HG02610 (cell line): ENCODE results near the gene DMBX1.

Experiments used
- ATAC-seq: cut with Tn5 transposase; IDR thresholded peaks from one replicate; pipeline ENCODE4 v1.9.1; 2021; ENCODE audit warnings: mild to moderate bottlenecking, moderate library complexity; ENCODE audit not compliant: unreplicated experiment

The DMBX1 gene

DNA sequence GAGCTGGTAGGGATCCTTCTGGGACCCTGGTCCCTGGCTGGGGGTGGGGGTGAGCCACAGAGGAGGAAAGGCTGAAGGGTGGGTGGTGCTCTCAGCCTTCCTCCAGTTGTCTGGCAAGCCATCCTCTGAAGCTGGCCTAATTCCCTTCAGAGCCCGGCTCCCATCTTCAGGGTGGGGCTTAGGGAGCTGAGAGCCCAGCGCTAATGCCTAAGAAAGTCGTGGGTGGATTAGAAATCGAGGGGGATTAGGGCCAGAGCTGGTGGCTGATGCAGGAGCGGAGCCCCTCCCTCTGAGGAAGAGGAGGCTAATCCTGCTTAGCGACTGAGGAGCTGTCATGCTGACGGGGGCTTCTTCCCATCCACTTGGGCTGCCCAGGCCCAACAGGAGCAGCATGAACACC lies 30.8 kb upstream of the DMBX1 start:
- no peak for ATAC-seq

GRCh38 chr1:46459315-46459714 lies 30.3 kb upstream of the DMBX1 start:
- ATAC-seq, result no peak

DNA sequence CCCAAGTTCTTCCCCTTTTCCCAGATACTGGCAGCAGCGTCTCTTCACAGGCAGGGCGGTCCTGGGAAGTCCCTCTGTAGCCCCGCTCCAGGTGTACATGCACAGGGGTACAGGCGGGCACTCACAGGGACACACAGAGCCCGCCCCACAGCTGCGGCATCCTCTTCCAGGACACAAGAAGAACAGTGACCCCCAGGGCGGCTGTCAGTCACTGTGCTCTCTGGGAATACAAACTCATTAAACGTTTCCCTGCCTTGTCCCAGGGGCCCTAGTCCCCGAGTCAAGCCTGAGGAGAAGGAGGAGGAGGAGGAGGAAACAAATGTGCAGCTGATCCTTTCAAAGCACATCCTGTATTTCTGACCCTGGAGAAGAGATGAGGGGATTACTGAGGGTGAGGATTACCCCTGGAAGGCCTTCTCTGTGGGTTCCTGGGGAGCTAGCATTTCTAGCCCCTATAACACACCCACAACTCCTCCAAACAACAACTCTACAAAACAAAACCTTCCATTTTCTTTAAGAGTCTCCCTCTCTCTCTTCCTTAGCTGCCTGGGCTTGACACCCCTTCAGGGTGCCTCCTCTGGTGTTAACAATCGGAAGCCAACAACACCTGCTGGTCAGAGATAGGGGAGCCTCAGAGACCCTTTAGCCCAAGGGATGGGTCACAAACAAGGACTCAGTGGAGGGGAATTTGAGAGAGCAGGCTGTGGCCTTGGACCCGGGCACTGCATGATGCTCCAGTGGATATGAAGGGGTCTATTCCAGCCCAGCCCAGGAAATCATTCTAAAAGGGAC lies 28.4 kb upstream of the DMBX1 start:
- no peak for ATAC-seq

DNA sequence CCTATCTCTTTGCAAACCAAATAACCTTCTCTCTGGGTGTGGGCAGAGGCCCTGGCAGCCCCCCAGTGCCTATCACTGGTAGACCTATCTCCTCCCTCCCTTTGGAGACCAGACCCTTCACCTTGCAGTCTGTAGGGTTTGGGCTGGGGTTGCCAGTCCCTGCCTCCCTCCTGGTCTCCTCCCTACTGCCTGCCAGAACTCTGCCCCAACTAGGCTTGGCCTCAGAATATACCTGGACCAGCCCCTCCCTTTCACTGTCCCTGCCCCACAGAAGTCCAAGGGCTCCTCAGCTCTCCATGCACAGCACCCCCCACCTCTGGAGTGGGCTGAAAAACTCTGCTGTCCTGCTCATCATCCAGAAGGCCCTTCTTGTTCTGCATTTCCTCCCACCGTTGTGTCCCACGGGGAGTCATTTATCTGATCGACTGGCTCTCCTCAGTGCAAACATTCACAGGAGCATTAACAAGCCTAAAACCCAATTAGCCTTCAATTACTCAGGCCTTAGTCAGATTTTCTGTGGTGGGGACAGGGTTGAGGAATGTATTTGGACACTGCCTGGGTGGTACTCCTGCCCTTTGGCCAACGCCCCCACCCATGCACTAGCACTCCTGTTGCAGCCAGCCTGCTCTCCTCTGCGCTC lies 27.7 kb upstream of the DMBX1 start:
- no peak for ATAC-seq

DNA sequence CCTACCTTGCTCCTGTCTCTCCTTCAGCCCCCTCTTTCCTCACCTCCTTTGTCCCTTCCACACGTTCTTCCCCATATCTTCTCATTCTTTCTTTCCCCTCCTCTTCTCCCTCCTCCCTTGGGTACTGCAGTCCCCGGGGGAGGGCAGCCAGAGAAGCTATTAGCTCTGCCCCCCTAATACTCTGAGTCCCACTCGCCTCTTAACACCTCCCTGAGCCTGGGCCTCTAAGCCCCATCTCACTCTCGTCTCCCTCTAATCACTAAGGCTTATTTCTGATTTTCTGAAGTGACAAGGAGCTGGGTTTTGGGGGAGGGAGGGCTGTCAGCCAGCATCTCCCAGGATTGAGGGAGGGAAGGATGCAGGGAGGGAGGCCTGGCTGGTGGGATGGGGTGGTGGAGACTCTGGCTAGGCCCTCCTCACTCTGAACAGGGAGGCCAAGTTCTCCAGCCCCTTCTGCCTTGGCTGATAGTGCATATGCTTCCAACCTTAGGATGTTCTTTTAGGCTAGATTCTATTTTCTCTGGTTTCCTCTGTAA lies 25.6 kb upstream of the DMBX1 start:
- ATAC-seq, result no peak

DNA sequence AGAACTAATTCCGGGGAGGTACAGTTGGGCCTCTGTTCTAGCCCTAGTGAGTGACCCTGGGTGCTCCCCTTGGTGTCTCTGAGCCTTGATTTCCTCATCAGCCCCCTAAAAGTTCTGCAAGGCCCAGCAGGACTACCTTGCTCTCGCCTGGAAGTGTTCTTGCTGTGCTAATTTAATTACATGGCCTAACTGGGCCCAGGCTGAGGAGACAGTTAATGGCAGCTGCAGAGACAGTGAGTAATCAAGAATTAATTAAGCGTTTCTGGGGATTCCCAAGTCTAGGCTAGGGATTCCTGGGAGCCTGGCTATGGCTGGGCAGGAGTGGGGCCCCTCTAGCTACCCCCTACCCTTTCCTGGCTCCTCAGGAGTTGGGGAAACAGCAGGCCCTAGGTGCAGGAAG lies 24.7 kb upstream of the DMBX1 start:
- ATAC-seq, result no peak

- ATAC-seq, result no peak
These were observed 23.6 kb upstream of the DMBX1 start for GRCh38 chr1:46465981-46466476.

- no peak for ATAC-seq
These were observed 23.0 kb upstream of the DMBX1 start for GRCh38 chr1:46466477-46467182.

- ATAC-seq, result no peak
These were observed 22.5 kb upstream of the DMBX1 start for GRCh38 chr1:46467183-46467504.

- ATAC-seq, result no peak
These were observed 19.8 kb upstream of the DMBX1 start for GRCh38 chr1:46469881-46470280.

DNA sequence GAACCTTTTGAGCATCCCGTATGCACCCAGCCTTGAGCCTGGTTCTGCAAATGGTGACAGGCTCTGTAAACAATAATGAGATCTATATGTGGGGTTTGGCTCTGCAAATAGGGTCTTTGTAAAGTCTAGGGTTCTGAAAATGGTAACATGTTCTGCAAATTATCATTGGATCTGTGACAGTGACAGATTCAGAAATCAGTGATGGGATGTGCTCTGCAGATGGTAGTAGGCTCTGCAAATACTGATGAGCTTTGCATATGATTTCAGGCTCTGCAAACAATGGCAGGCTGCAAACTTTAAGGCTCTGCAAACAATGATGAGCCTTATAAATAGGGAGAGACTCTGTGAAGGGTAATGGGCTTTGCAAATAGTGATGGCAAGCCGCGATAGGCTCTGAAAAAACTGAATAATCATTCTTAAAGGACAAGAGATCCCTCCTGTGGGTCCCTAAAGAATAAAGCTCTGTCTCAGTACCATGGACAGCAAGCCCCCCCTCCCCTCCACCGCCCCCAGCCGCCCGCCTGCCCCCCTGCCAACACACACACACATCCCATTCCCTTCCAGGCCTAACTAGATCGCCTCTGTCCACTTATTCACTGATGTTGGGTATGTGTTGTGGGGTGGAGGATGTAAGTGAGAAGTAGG lies 17.7 kb upstream of the DMBX1 start:
- ATAC-seq, result no peak

GRCh38 chr1:46472498-46473181 lies 17.0 kb upstream of the DMBX1 start:
- no peak for ATAC-seq

DNA sequence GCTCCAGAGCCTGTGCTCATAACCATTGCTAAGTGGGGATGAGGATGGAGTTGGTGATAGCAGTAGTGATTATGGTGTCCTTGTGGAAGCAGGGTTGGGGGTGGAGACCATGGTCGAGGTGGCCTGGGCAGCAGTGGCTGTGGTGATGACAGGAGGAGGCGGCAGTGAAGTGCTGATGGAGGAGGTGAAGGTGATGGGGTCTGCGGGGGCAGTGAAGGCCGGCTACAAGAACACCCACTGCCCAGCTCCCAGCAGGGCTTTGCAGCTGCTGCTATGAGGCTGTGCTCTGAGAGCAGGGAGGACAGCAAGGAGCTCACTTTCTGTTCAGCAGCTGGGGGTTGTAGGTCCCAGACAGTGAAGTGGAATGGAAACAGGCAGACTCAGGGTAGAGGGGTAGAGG lies 15.6 kb upstream of the DMBX1 start:
- ATAC-seq, result no peak

DNA sequence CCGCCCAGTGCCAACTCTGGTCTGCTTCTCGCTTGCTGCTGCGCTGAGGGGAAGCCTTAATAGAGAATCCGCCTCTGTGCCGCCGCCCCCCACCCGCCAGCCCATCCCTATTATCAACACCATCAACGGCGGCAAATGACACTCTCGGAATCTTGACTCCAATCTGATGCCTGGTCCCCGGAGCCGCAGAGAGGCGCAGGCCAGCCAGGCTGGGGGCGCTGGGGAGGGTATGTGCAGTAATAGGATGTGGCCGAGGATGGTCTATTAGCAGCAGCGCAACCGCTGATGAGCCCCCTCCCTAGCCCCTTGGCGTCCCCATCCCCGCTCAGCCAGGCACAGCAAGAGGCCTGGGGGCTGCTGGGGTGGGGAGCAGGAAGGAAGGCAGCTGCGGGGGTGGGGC lies 15.1 kb upstream of the DMBX1 start:
- ATAC-seq, result no peak

DNA sequence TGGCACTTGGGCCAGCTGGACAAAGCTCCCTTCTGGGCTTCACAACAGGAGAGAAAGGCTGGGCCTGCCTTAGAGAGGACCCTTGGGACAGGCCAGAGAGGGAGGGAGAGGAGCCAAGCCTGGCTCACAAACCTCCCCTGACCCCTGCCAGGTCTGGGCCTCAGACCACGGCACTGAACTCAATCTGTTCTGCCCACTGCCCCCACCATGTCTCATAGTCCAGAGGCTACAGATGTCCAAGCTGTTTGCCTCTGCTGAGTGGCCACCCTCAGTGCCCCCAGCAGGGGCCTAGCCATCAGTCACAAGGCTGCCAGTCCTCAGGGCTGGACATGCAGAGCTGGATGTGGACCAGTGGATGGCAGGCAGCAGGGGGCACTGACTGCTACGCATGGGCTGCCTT lies 13.0 kb upstream of the DMBX1 start:
- ATAC-seq, result no peak

DNA sequence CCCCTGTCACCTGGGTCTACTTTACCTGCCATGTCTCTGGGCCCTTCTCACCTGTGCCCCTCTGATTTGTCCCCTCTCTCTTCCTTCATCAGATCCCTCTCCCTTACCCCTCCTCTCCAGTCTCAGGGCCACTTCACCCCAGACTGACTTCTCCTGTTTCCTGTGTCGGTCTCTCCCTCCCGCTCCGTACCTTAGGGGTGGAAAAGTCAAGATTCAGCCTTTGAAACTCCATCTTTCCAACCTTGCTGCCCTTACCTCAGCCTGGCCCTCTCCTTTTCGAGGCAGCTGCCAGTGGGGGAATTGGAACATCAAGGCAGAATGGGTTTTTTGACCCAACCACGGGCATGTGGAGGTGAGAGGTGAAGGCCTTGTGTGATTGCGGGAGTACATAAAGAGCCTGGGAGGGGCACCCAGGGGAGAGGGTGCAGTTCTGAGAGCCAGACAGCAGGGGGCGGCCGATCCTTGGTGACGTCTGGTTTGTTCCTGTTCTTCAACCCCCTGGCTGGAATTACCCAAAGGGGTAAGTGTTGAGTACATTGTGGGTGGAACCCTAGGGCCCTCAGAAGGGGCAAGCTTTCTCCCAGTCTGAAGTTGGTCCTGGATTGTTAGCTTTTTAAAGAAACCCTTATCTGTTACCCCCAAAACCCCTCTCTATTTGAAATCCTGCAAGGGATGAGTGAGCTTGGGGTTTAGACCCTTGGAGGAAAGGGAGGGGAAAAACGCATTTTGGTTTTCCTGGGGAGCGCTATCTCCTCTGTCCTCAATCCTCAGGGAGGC lies 12.3 kb upstream of the DMBX1 start:
- no peak for ATAC-seq

- no peak for ATAC-seq
These were observed 10.7 kb upstream of the DMBX1 start for GRCh38 chr1:46478721-46479485.

DNA sequence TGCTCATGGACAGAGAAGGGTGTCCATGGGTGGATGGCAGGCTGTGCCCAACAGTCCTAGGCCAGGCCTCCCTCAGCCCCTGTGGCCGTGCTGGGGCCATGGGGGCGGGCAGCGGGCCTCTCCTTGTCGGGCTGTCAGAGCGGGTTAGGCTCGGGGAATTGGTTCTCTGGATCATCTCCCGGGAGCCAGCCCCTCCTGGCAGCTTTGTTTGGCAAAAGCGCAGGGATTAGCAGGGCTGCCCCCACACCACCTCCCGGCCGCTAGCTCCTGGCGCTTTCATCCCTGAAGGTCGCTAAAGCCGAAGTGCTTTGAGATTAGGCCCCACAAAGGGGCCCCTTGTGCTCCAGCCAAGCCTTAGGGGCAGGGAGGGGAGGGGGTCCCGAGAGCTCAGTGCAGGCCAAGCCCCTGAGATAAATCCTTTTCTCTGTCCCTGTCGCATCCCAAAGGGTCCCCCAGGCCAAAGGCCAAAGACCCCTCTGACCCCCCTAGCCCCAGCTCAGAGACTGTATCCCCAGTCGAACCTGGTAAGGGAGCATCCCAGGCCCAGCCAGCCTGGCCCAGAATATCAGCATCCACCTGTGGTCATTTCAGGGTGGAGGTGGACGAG lies 9.8 kb upstream of the DMBX1 start:
- no peak for ATAC-seq
